Measurements from ENCODE around the gene TCEAL4. TPM values are rescaled to one million over a fixed set of nuclear protein-coding genes. Genes with fewer than 3 reads are reported as not detected.
"Not testable (repeated sequence)": the region's sequence is repeated elsewhere in the genome, so short reads cannot be mapped to it uniquely, and the experiment has no call there.

Gene TCEAL4
- total RNA-seq, 1 donor from 2014 or later = 56.5 TPM

DNA sequence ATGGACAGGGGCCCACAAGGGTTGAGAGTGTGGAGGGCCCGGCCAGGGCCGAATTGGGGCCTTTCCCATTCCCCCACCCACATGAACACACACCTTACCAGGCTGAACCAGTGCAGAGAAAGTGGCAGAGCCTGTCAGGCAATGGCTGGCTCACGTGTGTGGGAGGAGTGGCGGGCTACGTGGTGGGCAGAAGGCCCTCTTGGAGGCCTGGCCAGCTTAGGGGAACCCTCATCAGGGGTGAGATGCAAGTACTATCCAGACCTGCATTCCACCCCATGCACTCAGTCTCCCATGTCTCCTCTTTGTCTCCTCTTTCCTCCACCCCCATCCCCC, 965 bp downstream of the TCEAL4 start:
- DNase-seq = no peak
- TF ChIP-seq, protein P1, sequence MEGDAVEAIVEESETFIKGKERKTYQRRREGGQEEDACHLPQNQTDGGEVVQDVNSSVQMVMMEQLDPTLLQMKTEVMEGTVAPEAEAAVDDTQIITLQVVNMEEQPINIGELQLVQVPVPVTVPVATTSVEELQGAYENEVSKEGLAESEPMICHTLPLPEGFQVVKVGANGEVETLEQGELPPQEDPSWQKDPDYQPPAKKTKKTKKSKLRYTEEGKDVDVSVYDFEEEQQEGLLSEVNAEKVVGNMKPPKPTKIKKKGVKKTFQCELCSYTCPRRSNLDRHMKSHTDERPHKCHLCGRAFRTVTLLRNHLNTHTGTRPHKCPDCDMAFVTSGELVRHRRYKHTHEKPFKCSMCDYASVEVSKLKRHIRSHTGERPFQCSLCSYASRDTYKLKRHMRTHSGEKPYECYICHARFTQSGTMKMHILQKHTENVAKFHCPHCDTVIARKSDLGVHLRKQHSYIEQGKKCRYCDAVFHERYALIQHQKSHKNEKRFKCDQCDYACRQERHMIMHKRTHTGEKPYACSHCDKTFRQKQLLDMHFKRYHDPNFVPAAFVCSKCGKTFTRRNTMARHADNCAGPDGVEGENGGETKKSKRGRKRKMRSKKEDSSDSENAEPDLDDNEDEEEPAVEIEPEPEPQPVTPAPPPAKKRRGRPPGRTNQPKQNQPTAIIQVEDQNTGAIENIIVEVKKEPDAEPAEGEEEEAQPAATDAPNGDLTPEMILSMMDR (IDR thresholded peaks at IDR 0.05; ENCODE audit: partially characterized antibody, unreplicated experiment) = no peak
- Mint-ChIP-seq H3K36me3 (ENCODE audit: unreplicated experiment) (no peaks in the 10 kb centered on the region), H3K4me3 (ENCODE audit: unreplicated experiment) (peak overlapping the region; percentile 95), H3K27ac (ENCODE audit: unreplicated experiment) (peak overlapping the region; percentile 79), H3K4me1 (ENCODE audit: low read depth, unreplicated experiment) (peaks cover 5% of the 10 kb centered on the region), H3K27me3 (ENCODE audit: unreplicated experiment) (no peaks in the 10 kb centered on the region), H3K9me3 (ENCODE audit: unreplicated experiment) (peaks cover 9% of the 10 kb centered on the region)

DNA sequence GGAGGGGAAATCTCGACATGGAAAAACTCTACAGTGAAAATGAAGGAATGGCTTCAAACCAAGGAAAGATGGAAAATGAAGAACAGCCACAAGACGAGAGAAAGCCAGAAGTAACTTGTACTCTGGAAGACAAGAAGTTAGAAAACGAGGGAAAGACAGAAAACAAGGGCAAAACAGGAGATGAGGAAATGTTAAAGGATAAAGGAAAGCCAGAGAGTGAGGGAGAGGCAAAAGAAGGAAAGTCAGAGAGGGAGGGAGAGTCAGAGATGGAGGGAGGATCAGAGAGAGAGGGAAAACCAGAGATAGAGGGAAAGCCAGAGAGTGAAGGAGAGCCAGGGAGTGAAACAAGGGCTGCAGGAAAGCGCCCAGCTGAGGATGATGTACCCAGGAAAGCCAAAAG, 1.3 kb downstream of the TCEAL4 start:
- Mint-ChIP-seq H3K4me1 (ENCODE audit: low read depth, unreplicated experiment) (peaks cover 5% of the 10 kb centered on the region), H3K27ac (ENCODE audit: unreplicated experiment) (no peak overlapping the region), H3K27me3 (ENCODE audit: unreplicated experiment) (no peaks in the 10 kb centered on the region), H3K9me3 (ENCODE audit: unreplicated experiment) (peaks cover 9% of the 10 kb centered on the region), H3K36me3 (ENCODE audit: unreplicated experiment) (no peaks in the 10 kb centered on the region), H3K4me3 (ENCODE audit: unreplicated experiment) (peak overlapping the region; percentile 95)
- TF ChIP-seq, protein P1 (IDR thresholded peaks at IDR 0.05; ENCODE audit: partially characterized antibody, unreplicated experiment) = no peak
- DNase-seq = no peak

DNA sequence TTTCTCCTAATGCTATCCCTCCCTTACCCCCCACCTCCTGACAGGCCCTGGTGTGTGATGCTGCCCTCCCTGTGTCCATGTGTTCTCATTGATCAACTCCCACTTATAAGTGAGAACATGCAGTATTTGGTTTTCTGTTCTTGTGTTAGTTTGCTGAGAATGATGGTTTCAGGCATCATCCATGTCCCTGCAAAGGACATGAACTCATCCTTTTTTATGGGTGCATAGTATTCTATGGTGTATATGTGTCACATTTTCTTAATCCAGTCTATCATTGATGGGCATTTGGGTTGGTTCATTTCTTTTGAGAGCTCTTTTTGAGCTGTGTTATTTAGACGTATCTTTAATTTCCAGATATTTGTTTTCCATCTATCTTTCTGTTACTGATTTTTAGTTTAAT, 7.0 kb downstream of the TCEAL4 start:
- H3K36me3 Mint-ChIP-seq (ENCODE audit: unreplicated experiment); H3K9me3 Mint-ChIP-seq (ENCODE audit: unreplicated experiment); H3K4me3 Mint-ChIP-seq (ENCODE audit: unreplicated experiment); H3K27ac Mint-ChIP-seq (ENCODE audit: unreplicated experiment); DNase-seq; H3K4me1 Mint-ChIP-seq (ENCODE audit: low read depth, unreplicated experiment); H3K27me3 Mint-ChIP-seq (ENCODE audit: unreplicated experiment): not testable (repeated sequence)

DNA sequence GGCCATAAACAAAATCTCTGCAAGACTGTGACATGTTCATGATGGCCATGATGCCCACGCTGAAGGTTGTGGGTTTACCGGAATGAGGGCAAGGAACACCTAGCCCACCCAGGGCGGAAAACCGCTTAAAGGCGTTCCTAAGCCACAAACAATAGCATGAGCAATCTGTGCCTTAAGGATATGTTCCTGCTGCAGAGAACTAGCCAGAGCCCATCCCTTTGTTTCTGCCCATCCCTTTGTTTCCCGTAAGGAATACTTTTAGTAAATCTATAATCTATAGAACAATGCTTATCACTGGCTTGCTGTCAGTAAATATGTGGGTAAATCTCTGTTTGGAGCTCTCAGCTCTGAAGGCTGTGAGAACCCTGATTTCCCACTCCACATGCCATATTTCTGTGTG, 9.9 kb downstream of the TCEAL4 start:
- H3K27ac Mint-ChIP-seq (ENCODE audit: unreplicated experiment); H3K4me1 Mint-ChIP-seq (ENCODE audit: low read depth, unreplicated experiment); H3K9me3 Mint-ChIP-seq (ENCODE audit: unreplicated experiment); DNase-seq; H3K36me3 Mint-ChIP-seq (ENCODE audit: unreplicated experiment); H3K4me3 Mint-ChIP-seq (ENCODE audit: unreplicated experiment); H3K27me3 Mint-ChIP-seq (ENCODE audit: unreplicated experiment): not testable (repeated sequence)

DNA sequence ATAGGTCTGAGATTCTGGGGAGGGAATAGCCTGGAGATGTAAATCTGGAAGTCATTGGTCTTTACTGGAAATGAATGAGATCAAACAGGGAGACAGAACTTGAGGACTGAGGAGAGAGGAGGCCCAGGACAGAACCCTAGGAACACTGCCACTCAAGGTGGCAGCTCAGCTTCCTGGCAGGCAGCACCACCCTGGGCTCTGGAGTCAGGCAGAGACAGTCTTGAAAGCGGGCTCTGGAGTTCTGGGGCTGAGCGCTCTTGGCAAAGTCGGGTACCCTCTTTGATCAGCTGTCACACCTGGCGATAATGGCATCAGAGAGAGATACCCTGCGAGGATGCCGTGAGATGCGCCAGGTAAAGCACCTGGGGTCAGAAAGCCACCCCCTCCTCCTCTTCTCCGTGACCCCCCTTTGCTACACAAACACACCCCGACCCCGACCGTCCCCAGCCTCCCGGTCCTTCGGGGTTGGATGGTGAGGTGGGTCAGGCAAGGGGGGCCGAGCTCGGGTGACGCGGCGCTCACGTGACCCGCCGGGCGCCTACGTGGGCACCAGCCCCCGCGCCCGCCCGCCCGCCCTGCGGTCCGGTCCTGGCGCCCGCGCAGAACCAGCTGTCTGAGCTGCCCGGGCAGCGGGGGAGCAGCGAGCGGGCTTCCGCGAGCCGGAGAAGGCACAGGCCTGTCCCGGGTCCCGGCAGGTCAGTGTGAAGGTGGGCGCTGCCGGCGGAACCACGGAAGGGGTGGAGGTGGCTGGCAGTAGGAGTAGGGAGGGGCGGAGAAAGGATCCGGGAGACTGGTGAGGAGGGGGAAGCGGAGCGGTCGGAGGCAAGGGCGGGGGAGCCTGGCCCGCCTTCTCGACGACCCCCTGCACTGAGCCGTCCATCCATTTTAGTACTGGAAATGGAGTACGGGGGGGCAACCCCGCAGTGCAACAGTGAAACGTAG, 22.3 kb downstream of the TCEAL4 start, which contains the start of gene TCEAL3:
TCEAL3 (plus strand) TSS at position 600 of the 942 bp plus-strand sequence. CDS start 1,102 bp downstream, outside the sequence.
- H3K27ac Mint-ChIP-seq (ENCODE audit: unreplicated experiment) = peak within 1 kb of the TSS; percentile 81
- no peaks in the 10 kb centered on the region for H3K4me1 Mint-ChIP-seq (ENCODE audit: low read depth, unreplicated experiment)
- no peaks in the 10 kb centered on the region for H3K27me3 Mint-ChIP-seq (ENCODE audit: unreplicated experiment)
- no peaks in the 10 kb centered on the region for H3K36me3 Mint-ChIP-seq (ENCODE audit: unreplicated experiment)
- peaks cover 2% of the 10 kb centered on the region for H3K9me3 Mint-ChIP-seq (ENCODE audit: unreplicated experiment)
- TF ChIP-seq, protein P1 (IDR thresholded peaks at IDR 0.05; ENCODE audit: partially characterized antibody, unreplicated experiment) = no peak
- peak within 1 kb of the TSS; percentile 90 for H3K4me3 Mint-ChIP-seq (ENCODE audit: unreplicated experiment)
- peak; percentile 54 for DNase-seq

DNA sequence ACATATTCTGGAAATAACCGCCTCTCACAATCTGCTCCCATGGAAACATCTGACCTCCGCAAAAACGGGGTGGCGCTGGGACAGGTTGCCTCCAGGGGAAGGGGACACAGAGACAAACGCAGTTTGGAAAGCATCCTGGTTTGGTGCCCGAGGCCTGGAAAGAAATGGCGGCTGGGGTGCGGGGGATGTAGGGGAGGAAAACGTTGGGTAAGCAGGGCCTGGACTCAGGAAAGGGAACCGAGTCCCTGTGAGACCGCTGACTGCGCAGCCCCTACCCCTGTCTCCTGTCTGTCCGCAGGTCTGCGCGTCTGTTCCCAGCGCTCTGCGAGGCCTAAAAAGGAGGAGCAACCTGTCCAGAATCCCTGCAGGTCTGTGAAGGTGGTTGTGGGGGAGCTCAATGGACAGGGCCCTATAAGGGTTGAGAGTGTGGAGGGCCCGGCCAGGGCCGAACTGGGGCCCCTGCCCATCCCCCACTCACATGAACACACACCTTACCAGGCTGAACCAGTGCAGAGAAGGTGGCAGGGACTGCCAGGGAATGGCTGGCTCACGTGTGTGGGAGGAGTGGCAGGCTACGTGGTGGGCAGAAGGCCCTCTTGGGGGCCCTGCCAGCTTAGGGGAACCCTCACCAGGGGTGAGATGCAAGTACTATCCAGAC, 23.1 kb downstream of the TCEAL4 start:
- H3K27ac Mint-ChIP-seq (ENCODE audit: unreplicated experiment) = no peak overlapping the region

More for the DNA sequence above, 23.1 kb downstream of the TCEAL4 start:
- no peaks in the 10 kb centered on the region for H3K27me3 Mint-ChIP-seq (ENCODE audit: unreplicated experiment)
- DNase-seq = no peak
- TF ChIP-seq, protein P1 (IDR thresholded peaks at IDR 0.05; ENCODE audit: partially characterized antibody, unreplicated experiment) = no peak
- no peaks in the 10 kb centered on the region for H3K36me3 Mint-ChIP-seq (ENCODE audit: unreplicated experiment)
- peaks cover 2% of the 10 kb centered on the region for H3K9me3 Mint-ChIP-seq (ENCODE audit: unreplicated experiment)
- H3K4me1 Mint-ChIP-seq (ENCODE audit: low read depth, unreplicated experiment) = no peaks in the 10 kb centered on the region
- peak overlapping the region; percentile 83 for H3K4me3 Mint-ChIP-seq (ENCODE audit: unreplicated experiment)

All from glutamatergic neuron (in vitro differentiated cells).